GM19035 (cell line): ENCODE measurements around the gene HHAT.

Experiments used
- ATAC-seq: cut with Tn5 transposase; IDR thresholded peaks from one replicate; pipeline ENCODE4 v1.9.1; 2021; ENCODE audit not compliant: unreplicated experiment

HHAT gene

GRCh38 chr1:210702506-210702905 lies 373.8 kb downstream of the HHAT start:
- ATAC-seq: no peak

DNA sequence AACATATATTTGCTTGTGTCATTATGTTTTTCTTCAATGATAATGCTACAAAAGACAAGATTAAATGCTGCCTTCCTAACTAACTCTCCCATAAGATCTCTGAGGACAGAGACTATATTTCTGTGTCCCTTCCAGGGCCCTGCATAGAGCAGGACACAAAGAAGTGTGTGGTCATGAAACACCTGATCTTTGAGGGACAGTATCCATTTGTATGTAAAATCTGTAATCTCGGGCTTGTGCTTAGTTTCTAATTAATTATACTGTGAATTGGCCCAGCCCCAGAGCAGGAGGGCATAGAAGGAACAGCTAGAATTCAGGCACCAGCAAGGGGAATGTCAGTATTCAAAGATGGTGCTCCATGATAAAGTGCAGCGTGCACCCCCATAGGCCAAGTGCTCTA lies 374.9 kb downstream of the HHAT start:
- no peak for ATAC-seq

- ATAC-seq: no peak
Observed at GRCh38 chr1:210705086-210705485, 376.4 kb downstream of the HHAT start.

DNA sequence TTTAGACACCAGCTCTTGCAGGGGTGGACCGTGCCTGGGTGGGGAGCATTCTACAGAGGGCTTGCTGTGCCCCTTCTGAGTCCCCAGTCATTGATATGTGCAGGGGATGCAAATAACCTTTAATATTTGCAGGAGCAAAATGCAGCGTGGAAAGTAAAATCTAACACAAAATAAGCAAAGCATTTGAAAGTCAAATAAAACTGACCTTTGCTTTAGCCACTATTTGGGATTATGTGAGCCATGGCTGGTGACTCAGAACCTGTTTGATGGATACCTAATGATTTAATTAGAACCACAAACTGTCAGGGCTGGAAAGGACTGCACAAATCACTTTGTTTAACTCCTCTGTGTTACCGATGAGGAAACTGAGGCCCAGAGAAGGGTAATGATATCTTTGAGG lies 377.5 kb downstream of the HHAT start:
- ATAC-seq: no peak

GRCh38 chr1:210707300-210708240 lies 378.9 kb downstream of the HHAT start:
- no peak for ATAC-seq

GRCh38 chr1:210709701-210710100 lies 381.0 kb downstream of the HHAT start:
- ATAC-seq: no peak

- ATAC-seq: no peak
Observed at GRCh38 chr1:210711825-210712612, 383.3 kb downstream of the HHAT start.

- ATAC-seq: no peak
Observed at GRCh38 chr1:210715072-210715471, 386.4 kb downstream of the HHAT start.

DNA sequence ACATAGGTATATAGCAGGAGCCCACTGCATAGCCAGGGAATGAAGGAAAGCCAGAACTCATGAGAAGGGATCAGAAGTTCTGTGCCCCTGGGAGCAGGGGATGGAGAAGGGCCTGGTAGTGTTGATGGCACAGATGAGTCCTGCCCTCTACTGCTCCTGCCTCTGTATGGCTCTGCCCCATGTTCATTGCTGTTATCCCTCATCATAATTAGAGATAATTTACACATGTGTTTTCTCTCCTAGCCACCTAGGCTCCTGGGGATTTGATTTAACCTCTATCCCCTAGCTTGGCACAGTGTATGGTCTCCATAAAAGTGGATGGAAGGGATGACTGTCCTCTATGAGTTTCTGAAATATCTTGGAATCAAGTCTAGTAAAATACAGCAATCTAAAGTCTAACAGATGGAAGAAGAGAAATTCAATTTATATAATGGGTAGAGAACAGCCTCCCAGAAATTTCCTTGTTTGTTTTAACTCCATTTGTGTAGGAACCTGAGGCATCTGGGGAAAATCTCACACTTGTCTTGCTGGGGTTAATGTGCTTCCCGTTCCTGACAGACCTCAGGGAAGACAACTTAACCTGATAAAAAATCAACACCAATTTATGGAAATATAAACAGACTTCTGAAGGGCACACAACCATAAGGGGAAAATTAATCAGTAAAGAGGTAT lies 393.8 kb downstream of the HHAT start:
- ATAC-seq: no peak

GRCh38 chr1:210723646-210724045 lies 394.9 kb downstream of the HHAT start:
- no peak for ATAC-seq

- no peak for ATAC-seq
Observed at GRCh38 chr1:210724768-210725167, 396.1 kb downstream of the HHAT start.
